NCI-H2227 (cell line): ENCODE data around the gene HIC1.

ENCODE experiments used
- DNase-seq: peaks from one replicate; lab custom pipeline; 2025; ENCODE audit not compliant: unreplicated experiment; lab: John Stamatoyannopoulos, UW

Gene HIC1

GRCh38 chr17:2101448-2102257 lies 46.8 kb downstream of the HIC1 start:
- no peak for DNase-seq

GRCh38 chr17:2102931-2103809 lies 48.3 kb downstream of the HIC1 start:
- no peak for DNase-seq

- no peak for DNase-seq
Observed at GRCh38 chr17:2105663-2106062, 50.8 kb downstream of the HIC1 start.

- no peak for DNase-seq
Observed at GRCh38 chr17:2106308-2106955, 51.5 kb downstream of the HIC1 start.

GRCh38 chr17:2107050-2107449 lies 52.1 kb downstream of the HIC1 start:
- DNase-seq = no peak

- no peak for DNase-seq
Observed at GRCh38 chr17:2107506-2107905, 52.6 kb downstream of the HIC1 start.

- no peak for DNase-seq
Observed at GRCh38 chr17:2108170-2108569, 53.3 kb downstream of the HIC1 start.

- no peak for DNase-seq
Observed at GRCh38 chr17:2110436-2110835, 55.5 kb downstream of the HIC1 start.

- no peak for DNase-seq
Observed at GRCh38 chr17:2111691-2112090, 56.8 kb downstream of the HIC1 start.
